GM10847 (cell line): ENCODE results near the gene GSTK1.

Experiments used
- POLR2A ChIP-seq: IDR thresholded peaks from 2 replicates; pipeline ENCODE4 v1.6.1; 2011; ENCODE audit not compliant: insufficient read length; ENCODE audit errors: extremely low read depth

GSTK1 gene

DNA sequence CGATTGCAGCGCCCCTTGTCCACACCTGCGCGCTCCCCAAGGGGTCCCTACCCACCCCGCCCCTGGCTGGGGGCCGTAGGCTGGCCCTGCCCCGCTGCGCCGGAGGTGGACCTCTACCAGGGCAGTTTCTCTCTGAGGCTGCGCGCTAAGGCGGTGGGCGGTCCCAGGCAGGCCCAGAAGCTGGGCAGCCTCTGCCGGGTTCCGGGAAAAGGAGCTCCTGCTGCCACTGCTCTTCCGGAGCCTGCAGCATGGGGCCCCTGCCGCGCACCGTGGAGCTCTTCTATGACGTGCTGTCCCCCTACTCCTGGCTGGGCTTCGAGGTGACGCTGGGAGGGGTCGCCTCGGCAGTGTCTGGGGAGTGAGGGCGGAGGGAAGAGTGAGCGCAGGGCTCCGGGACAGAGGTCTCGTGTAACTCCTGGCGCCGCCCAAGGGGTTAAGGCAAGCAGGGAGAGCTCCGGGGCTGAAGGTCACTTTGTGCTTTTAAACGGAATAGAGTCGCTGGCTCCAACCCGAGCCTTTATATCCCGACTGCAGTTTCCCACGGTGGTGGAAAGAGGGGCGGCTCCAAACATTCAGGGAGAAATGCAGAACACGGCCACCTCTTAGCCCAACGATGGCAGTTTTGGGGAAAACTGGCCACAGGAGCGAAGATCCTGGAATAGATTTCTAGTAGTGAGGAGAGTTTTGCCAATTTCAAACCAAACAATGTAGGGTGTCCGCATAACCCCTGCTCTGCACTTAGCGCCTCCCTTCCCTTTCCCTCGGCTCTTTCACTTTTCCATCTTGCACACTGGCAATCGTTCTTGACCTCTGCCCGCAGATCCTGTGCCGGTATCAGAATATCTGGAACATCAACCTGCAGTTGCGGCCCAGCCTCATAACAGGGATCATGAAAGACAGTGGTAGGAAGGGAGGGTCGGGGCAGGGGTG lies at the start of gene GSTK1:
TSS of gene GSTK1 (plus strand) at position 176 of the 930 bp plus-strand sequence. CDS start at position 249, 73 bp downstream.
- TF ChIP-seq POLR2A = peak; percentile 96

DNA sequence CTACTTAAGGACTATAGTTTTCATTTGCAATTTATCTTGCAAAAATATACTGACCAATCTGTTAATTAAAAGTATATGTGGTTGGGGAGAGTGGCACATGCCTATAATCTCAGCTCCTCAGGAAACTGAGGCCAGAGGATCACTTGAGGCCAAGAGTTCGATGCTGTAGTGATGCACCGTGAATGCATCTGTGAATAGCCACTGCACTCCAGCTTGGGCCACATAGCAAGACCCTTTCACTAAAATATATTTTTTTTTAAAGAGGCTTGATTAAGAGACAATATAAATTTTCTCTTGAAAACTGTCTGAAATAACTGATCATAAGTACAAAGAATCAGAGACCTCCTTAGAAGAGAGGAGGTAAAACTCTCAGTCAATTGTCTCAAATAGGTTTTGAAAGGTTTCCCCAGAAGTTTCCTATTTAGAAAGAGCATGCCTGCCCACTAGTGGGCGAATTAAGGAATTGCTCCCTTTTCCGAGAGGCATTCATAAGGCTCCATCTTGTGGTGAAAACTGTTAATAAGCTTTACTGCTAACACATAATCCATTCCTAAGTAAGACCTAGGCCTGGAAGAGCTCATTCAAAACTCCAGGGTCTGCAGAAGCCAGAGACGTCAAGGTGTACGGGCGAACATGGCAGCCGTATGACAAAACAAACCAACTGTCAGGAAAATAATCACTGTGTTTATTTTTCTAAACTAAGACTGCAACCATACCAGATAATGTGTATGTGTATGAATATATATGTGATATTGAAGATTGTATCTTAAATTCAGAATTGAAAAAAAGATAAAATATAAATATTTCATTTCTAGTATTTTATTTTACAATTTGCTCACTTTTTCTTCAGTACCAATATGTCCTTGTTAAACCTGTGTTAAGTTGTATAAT lies 48.2 kb upstream of the GSTK1 start:
- TF ChIP-seq POLR2A = no peak

DNA sequence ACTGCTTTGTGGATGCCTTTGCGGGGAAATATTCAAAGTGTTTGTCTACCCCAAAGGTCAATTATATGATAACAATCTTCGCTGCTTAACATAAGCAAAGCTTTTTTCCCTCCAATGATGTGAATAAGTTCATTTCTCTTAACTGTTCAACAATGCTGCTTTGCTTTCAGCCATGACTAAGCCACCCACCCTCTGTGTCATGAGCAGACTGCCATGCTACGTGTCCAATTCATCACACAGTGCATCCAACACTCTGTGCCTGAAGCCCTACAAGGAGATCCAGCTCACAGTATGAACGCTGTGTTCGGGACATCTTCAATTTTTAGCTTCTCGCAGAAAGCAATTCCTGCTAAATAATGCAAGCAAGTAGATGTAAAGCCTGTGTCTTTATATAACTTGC lies 47.1 kb upstream of the GSTK1 start:
- TF ChIP-seq POLR2A = no peak

DNA sequence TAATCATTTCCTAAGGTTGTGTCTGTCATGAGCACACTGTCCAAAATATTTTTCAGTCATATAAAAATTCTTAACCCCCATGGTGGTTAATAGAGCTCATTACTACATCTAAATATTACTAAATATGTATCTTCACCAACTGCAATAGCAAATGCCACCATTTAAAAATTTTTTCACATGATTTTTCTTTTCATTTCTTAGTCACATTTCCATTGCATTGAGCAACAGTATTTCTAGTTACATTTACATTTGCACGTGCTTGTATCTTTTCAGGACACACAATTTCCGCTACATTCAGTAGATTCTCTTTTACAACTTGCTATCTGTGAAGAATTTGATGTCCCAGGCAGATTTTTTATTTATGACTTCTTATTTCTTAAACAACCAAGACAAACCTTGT lies 46.6 kb upstream of the GSTK1 start:
- TF ChIP-seq POLR2A = no peak

DNA sequence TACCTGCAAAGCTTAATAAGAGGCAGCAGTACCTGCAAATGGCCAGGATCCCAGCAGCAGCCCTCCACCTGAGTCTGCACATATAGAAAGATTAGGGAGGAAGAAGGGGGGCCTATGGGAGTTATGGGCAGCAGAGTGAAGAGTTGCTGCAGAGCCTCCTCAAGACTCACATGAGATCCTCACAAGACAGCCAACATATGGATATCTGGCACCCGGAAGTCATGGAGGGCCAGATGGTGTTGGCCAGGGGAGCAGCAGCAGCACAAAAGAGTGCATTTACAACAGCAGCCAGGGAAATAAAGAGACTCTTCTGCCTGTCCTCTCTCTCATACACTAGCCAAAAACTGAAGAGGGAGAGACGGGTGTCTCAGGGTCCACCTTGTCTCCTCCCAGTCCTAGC lies 45.4 kb upstream of the GSTK1 start:
- no peak for TF ChIP-seq POLR2A

DNA sequence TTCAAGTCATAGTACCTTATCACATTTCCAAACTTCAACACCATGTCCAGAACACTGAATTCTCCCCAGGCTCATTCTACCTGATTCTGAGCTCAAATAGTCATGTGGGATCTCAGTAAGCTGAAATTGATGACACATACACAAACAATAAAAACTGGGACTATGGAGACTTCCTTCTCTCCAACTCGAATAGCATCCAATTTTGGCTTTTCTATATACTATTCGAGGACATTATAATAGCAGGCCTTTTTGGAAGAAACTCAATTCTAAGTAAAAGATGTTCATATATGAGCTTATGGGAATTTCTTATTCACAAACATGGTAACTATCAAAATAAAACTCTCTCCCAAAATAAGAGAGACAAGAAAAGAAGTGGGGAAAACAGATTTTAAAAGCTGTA lies 42.0 kb upstream of the GSTK1 start:
- TF ChIP-seq POLR2A = no peak

DNA sequence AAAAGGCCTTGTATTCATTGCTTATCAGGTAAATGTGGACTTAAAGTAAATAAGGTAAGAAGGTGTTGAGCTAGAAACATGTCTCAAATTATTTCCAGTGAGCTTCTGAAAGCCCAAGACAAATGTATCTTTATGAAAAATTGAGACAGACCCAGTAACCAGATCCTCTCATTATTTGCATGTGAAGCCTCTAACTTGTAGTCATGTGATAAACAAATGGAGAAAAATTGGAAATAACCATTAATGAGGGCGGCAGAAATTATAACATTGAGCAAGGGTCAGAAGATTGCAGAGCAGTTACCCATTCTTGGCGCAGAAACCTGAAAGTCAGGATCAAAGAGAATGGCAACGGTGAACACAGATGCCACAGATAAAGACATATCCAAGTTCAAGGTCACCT lies 41.5 kb upstream of the GSTK1 start, which contains the start of gene TAS2R40:
TSS of gene TAS2R40 (plus strand) at position 301 of the 400 bp plus-strand sequence. CDS start at position 343, 42 bp downstream.
- TF ChIP-seq POLR2A = no peak

DNA sequence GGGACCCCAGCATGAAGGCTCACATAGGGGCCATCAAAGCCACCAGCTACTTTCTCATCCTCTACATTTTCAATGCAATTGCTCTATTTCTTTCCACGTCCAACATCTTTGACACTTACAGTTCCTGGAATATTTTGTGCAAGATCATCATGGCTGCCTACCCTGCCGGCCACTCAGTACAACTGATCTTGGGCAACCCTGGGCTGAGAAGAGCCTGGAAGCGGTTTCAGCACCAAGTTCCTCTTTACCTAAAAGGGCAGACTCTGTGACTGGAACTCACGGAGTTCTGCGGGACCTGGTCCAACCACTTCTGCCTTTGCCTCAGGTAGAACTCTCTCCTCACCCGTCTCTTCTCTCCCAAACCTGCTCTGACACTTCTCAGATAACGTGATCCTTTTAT lies 40.5 kb upstream of the GSTK1 start:
- no peak for TF ChIP-seq POLR2A

DNA sequence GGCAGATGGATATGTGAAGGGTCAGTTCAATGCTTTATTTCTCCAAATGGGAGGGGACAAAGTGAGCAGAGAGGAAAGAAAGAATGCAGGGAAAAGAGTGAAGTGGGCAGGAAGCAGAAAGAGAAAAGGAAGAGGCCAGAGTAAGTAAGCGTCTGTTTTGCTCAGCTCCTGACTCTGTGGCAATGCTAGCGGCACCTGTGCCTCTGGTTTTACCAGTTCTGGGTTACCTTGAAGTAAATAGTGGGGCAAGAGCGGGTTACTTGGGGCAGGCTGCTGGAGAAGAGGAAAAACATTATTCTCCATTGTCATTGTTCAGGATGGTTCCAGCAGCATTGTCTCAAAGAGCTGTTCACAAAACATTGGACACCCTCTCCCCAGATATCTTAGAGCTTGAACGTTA lies 39.5 kb upstream of the GSTK1 start:
- no peak for TF ChIP-seq POLR2A

DNA sequence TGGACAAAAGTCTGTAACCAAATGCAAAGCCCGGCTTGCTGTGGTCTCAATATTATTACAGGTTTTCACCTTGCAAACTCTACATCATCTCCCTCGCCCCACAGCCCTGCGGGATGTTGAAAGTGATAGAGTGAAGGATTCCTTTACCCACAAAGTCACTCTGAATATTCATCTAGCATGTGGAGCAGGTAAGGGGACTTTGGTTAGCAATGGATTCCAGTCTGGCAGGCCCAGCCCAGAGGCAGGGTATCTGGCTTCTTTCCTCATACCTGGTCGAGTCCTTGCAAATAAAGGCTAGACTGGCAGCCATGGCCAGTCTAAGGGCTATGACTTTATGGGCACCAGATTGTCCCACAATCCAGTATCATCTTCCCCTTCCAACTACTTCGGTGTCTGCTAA lies 38.2 kb upstream of the GSTK1 start:
- no peak for TF ChIP-seq POLR2A

DNA sequence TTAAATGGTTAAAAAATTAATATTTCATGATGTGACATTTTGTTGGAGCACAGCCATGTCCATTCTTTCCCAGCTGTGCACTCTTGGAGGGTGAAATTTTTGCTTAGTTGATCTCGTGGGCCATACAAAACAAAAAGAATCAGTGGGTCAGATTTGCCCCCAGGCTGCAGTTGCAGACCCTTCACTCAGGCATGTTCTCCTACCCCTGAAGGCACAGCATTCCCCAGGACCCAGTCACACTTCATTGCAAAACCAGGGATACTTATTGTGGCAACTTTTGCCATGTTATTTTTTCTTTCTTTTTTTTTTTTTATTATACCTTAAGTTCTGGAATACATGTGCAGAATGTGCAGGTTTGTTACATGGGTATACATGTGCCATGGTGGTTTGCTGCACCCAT lies 35.4 kb upstream of the GSTK1 start:
- TF ChIP-seq POLR2A = no peak

DNA sequence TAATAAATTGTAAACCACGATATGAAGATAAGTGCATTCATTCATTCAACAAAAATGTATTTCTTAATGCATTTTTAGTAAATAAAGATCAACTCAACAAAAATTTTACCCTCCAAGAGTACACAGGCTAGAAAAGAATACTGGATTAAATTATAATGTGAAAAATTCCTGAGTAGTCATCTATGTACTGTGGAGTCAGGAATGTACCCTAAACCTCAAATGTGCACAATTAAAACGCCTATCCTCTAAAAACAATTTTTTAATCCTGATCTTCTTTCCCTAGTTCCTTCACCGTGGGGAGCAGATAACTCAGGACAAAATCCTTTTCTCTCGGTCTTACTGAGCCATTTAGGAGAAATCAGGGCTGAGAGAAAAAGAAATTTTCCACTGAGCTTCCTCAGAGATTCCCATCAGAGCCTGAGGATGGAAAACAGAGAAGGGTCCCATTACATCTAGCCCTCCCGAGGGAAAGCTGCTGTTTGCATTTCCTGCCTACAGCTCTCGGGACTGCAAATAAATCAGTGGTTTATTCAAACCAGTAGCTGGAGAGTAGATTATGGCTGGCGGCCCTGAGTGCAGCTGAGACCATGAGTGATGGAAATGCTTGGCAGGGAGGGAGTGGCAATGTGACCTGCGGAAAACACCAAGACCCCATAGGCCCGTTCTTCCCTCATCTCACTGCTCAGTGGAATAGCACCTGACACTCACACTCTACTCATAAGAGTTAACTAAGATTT lies 34.0 kb upstream of the GSTK1 start:
- TF ChIP-seq POLR2A = no peak

DNA sequence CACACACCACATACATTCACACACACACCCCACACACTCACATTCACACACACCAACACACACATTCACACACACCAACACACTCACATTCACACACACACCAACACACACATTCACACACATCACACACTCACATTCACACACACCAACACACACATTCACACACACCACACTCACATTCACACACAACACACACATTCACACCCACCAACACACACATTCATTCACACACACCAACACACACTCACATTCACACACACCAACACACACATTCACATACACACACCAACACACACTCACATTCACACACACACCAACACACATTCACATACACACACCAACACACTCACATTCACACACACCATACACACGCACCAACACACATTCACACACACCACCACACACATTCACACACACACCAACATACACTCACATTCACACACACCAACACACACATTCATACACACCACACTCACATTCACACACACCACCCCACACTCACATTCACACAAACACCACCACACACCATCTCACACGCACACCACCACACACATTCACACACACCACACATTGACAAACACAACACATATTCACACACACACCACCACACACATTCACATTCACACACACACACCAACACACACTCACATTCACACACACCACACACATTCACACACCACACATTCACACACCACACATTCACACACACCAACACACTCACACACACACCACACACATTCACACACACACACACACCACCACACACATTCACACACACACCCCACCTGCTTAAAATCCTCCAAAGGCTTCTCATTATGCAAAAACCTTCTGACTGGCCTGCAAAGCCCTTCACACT lies 32.4 kb upstream of the GSTK1 start:
- no peak for TF ChIP-seq POLR2A

DNA sequence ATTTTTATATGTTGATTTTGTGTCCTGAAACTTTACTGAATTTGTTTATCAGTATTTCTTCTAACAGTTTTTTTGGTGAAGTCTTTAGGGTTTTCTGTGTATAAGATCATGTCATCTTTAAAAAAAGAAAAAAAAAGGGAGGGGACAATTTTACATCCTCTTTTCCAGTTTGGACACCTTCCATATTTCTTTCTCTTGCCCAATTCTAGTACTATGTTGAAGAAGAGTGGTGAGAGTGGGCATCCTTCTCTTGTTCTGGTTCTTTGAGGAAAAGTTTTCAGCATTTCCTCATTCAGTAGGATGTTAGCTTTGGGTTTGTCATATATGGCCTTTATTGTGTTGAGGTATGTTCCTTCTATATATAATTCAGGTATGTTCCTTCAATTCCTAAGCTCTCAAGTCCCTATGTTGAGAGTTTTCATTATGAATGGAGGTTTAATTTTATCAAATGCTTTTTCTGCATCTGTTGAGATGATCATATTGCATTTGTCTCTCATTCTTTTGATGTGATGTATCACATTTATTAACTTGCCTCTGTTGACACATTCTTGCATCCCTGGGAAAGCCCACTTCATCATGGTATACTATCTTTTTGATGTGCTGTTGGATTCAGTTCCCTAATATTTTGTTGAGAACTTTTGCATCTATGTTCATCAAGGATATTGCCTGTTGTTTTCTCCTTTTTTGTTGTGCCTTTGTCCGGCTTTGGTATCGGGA lies 29.3 kb upstream of the GSTK1 start:
- TF ChIP-seq POLR2A = no peak

DNA sequence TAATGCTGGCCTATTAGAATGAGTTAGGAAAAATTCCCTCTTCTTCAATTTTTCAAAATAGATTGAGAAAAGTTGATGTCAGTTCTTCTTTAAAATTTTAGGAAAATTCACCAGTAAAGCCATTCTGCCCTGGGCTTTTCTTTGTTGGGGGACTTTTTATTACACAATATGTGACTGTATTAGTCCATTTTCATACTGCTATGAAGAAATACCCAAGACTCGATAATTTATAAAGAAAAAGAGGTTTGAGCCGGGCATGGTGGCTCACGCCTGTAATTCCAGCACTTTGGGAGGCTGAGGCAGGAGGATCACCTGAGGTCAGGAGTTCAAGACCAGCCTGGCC lies 28.7 kb upstream of the GSTK1 start:
- TF ChIP-seq POLR2A = no peak
